HepG2 (cell line): ENCODE results near the gene PPP1R16B. TPM values are rescaled to one million over a fixed set of nuclear protein-coding genes. Genes with fewer than 3 reads are reported as not detected.

ENCODE experiments used
- ATAC-seq: fragments of 200-7000 bp; cut with Tn5 transposase; 3 replicates; pipeline ENCODE4 v1.9.1; 2020; ENCODE audit warnings: mild to moderate bottlenecking, moderate library complexity
- BruUV-seq: library from RNA; stranded (reverse); fragments of 400-500 nt; replicated peaks from 2 replicates; lab custom pipeline; 2021; lab: Mats Ljungman, UMichigan
- CTCF ChIA-PET: fragments of 300-600 bp; formaldehyde crosslinking; extraction: SDS; loops from one replicate; lab custom pipeline; 2021; ENCODE audit warnings: low total read pairs, inconsistent platforms, low intra/inter-chr PET ratio; lab: Yijun Ruan, JAX
- POLR2A ChIA-PET: fragments of 350-600 bp; sonication (Branson Sonifier 250); formaldehyde crosslinking; loops from one replicate; lab custom pipeline; 2020; ENCODE audit warnings: antibody characterized with exemption, inconsistent platforms; lab: Yijun Ruan, JAX
- DNase-seq: peaks from one replicate; pipeline ENCODE4 v3.0.0-alpha.2; 2015; ENCODE audit warnings: low spot score
- FAIRE-seq: peaks from 3 replicates; lab custom pipeline; 2011; peaks lifted over from hg19 to GRCh38; lab: Jason Lieb, UNC
- H2AFZ ChIP-seq: one replicate; pipeline ENCODE4 v1.6.1; 2011; ENCODE audit warnings: low read length, inconsistent platforms
- H3K27ac ChIP-seq: fragments of 300-600 bp; 3 replicates; pipeline ENCODE4 v1.8.0; 2011; ENCODE audit warnings: mixed run types, mild to moderate bottlenecking, mixed read lengths, low read length, inconsistent platforms; ENCODE audit not compliant: insufficient read depth; ENCODE audit errors: extremely low read length
- H3K27me3 ChIP-seq, 2 experiments: fragments of 200-600 bp in 1 of 2; 2 replicates in 1 of 2; 3 replicates in 1 of 2; pipeline versions ENCODE4 v1.6.0 to v1.8.0; 2011; ENCODE audit warnings: low read length in 2 of 2, mild to moderate bottlenecking in 2 of 2, moderate library complexity in 2 of 2, inconsistent platforms in 1 of 2; ENCODE audit not compliant: insufficient read depth in 2 of 2, control insufficient read depth in 1 of 2
- H3K36me3 ChIP-seq, 2 experiments: fragments of 200-600 bp in 1 of 2; replicated peaks in 1 of 2; 2 replicates in 1 of 2; 3 replicates in 1 of 2; pipeline versions ENCODE4 v1.5.1 to v1.8.0; 2011; ENCODE audit warnings: low read length in 2 of 2, inconsistent platforms in 1 of 2; ENCODE audit not compliant: insufficient read depth in 2 of 2, control insufficient read depth in 1 of 2
- H3K4me1 ChIP-seq: 2 replicates; pipeline ENCODE4 v1.5.1; 2012; ENCODE audit warnings: low read length, inconsistent platforms; ENCODE audit not compliant: insufficient read depth
- H3K4me2 ChIP-seq: 2 replicates; pipeline ENCODE4 v1.6.0; 2011; ENCODE audit warnings: low read depth, low read length, inconsistent platforms
- H3K4me3 ChIP-seq, 3 experiments: fragments of 200-600 bp in 1 of 3; sonication (generic), shearing (Covaris generic) in 1 of 3; replicated peaks in 1 of 3; 2 replicates each; pipeline ENCODE4 v1.5.1; 2011 to 2016; ENCODE audit warnings: low read length in 3 of 3, inconsistent platforms in 2 of 3, low read depth in 2 of 3, mild to moderate bottlenecking in 2 of 3, control low read depth in 1 of 3, mixed read lengths in 1 of 3; ENCODE audit not compliant: insufficient read depth in 1 of 3
- H3K79me2 ChIP-seq: one replicate; pipeline ENCODE4 v1.6.1; 2011; ENCODE audit warnings: low read length, inconsistent platforms; ENCODE audit not compliant: insufficient read depth
- H3K9ac ChIP-seq: 2 replicates; pipeline ENCODE4 v1.6.0; 2011; ENCODE audit warnings: mild to moderate bottlenecking, low read depth, low read length, inconsistent platforms; ENCODE audit not compliant: insufficient read depth
- H3K9me3 ChIP-seq: 2 replicates; pipeline ENCODE4 v1.5.1; 2012; ENCODE audit warnings: mild to moderate bottlenecking, low read length
- H4K20me1 ChIP-seq: 2 replicates; pipeline ENCODE4 v1.6.0; 2011; ENCODE audit warnings: inconsistent platforms, mild to moderate bottlenecking, low read length, moderate library complexity; ENCODE audit not compliant: insufficient read depth
- YY1 ChIP-seq: IDR thresholded peaks from 2 replicates; pipeline ENCODE4 v1.6.1; 2011; ENCODE audit warnings: low read length, low read depth, moderate library complexity, mild to moderate bottlenecking; ENCODE audit not compliant: insufficient read depth, insufficient replicate concordance
- ZBTB7B ChIP-seq: sonication (generic); formaldehyde crosslinking; IDR thresholded peaks from 2 replicates; pipeline ENCODE4 v1.4.0; 2020; ENCODE audit warnings: missing genetic modification reagents
- ZNF205 ChIP-seq: IDR thresholded peaks from 2 replicates; pipeline ENCODE4 v1.6.1; 2018; ENCODE audit warnings: missing biosample characterization, missing genetic modification reagents
- ZNF607 ChIP-seq: sonication (generic); formaldehyde crosslinking; IDR thresholded peaks from 2 replicates; pipeline ENCODE4 v1.5.1; 2020; ENCODE audit warnings: missing genetic modification reagents, mild to moderate bottlenecking, borderline replicate concordance
- ZNF766 ChIP-seq: sonication (generic); formaldehyde crosslinking; IDR thresholded peaks from 2 replicates; pipeline ENCODE4 v1.5.0; 2020; ENCODE audit warnings: missing genetic modification reagents, borderline replicate concordance
- ZNF781 ChIP-seq: sonication (generic); formaldehyde crosslinking; IDR thresholded peaks from 2 replicates; pipeline ENCODE4 v1.5.1; 2020; ENCODE audit warnings: borderline replicate concordance, mild to moderate bottlenecking, missing genetic modification reagents; ENCODE audit errors: not compliant biosample characterization
- ZSCAN25 ChIP-seq: sonication (generic); formaldehyde crosslinking; IDR thresholded peaks from 2 replicates; pipeline ENCODE4 v1.8.0; 2022; ENCODE audit warnings: mild to moderate bottlenecking, missing genetic modification reagents
- WGBS: methylation state at CpG from one replicate; pipeline ENCODE4 v1.1.6; 2017; ENCODE audit warnings: low lambda C conversion rate; 5-methylcytosine and 5-hydroxymethylcytosine counted together
- in situ Hi-C: cut with HindIII; loops from 2 replicates; pipeline ENCODE4 v1.10.0; 2017; ENCODE audit warnings: low pct_unique_long_range_greater_than_20kb; ENCODE audit not compliant: extremely low pct_ligation_motif_present
- intact Hi-C: fragments of 100-400 bp; cut with micrococcal nuclease; formaldehyde crosslinking; loops from one replicate; pipeline ENCODE4 v1.10.0; 2022; ENCODE audit not compliant: unreplicated experiment
- polyA plus RNA-seq, 8 experiments: library from polyadenylated mRNA; depleted of rRNA in 3 of 8; stranded (reverse) in 7 of 8; unstranded in 1 of 8; fragments of >200 nt; fragmentation: Illumina TruSeq in 4 of 8; extraction: Trizol in 4 of 8; gene quantifications; 2 replicates each; pipeline versions ENCODE4 v1.2.1 to v1.2.3, GENCODE V29; 2011 to 2016; ENCODE audit warnings: low read depth in 4 of 8, missing spikeins in 1 of 8, mixed read lengths in 1 of 8; ENCODE audit not compliant: insufficient read depth in 1 of 8
- total RNA-seq, 5 experiments: library from RNA; depleted of rRNA; stranded (reverse); fragments of >200 nt; fragmentation: Illumina TruSeq; extraction: Trizol; gene quantifications; 2 replicates each; pipeline ENCODE4 v1.2.3, GENCODE V29; 2016; ENCODE audit warnings: low read depth in 1 of 5
- TF ChIP-seq, protein P1 (sequence below): sonication (generic); formaldehyde crosslinking; IDR thresholded peaks from 2 replicates; pipeline ENCODE4 v1.5.0; 2020; ENCODE audit warnings: mild to moderate bottlenecking, missing genetic modification reagents
- TF ChIP-seq, protein P2 (sequence below): sonication (generic); formaldehyde crosslinking; IDR thresholded peaks from 2 replicates; pipeline ENCODE4 v1.4.0; 2020; ENCODE audit warnings: missing genetic modification reagents
- TF ChIP-seq, protein P3 (sequence below): sonication (generic); formaldehyde crosslinking; IDR thresholded peaks from 2 replicates; pipeline ENCODE4 v1.4.0; 2020; ENCODE audit warnings: mild to moderate bottlenecking, missing genetic modification reagents

Gene PPP1R16B
- total and polyA plus RNA-seq, 2 of the 13 experiments (the other 11 are each of a cell fraction or from before 2014, with no cell fraction given): 0.02 to 0.11 TPM

DNA sequence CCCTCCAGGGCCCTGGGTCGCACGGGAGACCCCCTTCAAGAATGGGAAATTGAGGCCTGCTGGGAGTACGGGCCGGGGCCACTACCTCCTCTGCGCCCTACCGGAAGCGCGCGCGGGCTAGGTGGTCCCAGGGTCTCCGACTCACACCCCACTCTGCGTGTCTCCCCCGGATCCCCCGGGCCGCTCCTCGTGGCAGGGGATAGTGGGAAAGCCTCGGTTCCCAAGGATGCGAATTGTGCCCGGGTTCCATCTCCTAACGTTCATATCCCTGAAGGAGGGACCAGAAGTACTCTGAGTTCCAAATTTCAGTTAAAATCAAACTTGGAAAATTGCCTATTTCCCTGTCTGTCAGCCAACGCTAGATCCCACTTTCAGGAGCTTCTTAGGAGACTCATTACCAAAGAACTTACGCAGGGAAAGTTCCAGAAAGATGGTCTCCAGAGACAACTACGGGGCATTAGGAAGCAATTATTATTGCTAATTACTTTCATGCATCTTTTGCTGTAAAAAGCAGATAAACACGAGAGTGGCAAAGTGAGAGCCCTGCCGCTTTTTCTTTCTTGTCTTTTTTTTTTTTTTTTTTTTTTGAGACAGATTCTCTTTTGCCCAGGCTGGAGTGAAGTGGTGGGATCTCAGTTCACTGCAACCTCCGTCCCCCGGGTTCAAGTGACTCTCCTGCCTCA lies 121.6 kb downstream of the PPP1R16B start:
- DNase-seq (no peak), ATAC-seq (no peak), FAIRE-seq (no peak)
- intact Hi-C loops (loop anchor here (1.0 kb wide), 3 partner anchors 35 to 179 kb away; partner anchors contain the start of genes ACTR5 and DHX35), in situ Hi-C loops (no loop called here)
- peaks cover 56% of the 10 kb centered on the region for H3K79me2 ChIP-seq
- BruUV-seq: no TSS peak
- no peaks in the 10 kb centered on the region for H3K9me3 ChIP-seq
- H4K20me1 ChIP-seq: peaks cover 10% of the 10 kb centered on the region; the same call in 1 of the 2 replicates
- H3K27me3 ChIP-seq: peaks cover 0 to under 1% of the 10 kb centered on the region in 2 experiments; a peak in 1 of 5 replicates
- no peak overlapping the region for H2AFZ ChIP-seq
- peaks cover 65% of the 10 kb centered on the region for H3K4me1 ChIP-seq
- peak overlapping the region; percentile 87 for H3K4me2 ChIP-seq
- WGBS: 2% methylated on average over 23 of the region's 27 CpGs
- peak overlapping the region; percentile 85 to 99 (median 95) for H3K4me3 ChIP-seq
- POLR2A ChIA-PET: interaction anchor here (0.7 to 3.4 kb wide), 5 partner anchors 9 to 35 kb away, joined by 4 to 41 read pairs (median 12); partner anchors contain the start of gene DHX35
- peak overlapping the region; percentile 73 for H3K27ac ChIP-seq
- CTCF ChIA-PET: interaction anchor here (1.1 to 1.9 kb wide), 4 partner anchors 8 to 154 kb away, joined by 4 to 9 read pairs (median 6); partner anchors contain the start of gene DHX35
- H3K9ac ChIP-seq: peak overlapping the region; percentile 94
- H3K36me3 ChIP-seq: peaks cover 0 to 4% of the 10 kb centered on the region in 2 experiments; a peak in 3 of 5 replicates
- TF ChIP-seq, protein P1, sequence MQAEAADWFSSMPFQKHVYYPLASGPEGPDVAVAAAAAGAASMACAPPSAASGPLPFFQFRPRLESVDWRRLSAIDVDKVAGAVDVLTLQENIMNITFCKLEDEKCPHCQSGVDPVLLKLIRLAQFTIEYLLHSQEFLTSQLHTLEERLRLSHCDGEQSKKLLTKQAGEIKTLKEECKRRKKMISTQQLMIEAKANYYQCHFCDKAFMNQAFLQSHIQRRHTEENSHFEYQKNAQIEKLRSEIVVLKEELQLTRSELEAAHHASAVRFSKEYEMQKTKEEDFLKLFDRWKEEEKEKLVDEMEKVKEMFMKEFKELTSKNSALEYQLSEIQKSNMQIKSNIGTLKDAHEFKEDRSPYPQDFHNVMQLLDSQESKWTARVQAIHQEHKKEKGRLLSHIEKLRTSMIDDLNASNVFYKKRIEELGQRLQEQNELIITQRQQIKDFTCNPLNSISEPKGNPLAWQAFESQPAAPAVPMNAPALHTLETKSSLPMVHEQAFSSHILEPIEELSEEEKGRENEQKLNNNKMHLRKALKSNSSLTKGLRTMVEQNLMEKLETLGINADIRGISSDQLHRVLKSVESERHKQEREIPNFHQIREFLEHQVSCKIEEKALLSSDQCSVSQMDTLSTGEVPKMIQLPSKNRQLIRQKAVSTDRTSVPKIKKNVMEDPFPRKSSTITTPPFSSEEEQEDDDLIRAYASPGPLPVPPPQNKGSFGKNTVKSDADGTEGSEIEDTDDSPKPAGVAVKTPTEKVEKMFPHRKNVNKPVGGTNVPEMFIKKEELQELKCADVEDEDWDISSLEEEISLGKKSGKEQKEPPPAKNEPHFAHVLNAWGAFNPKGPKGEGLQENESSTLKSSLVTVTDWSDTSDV: 0 out of 2 replicates have a peak, but pooled peaks have one; percentile 5
- no peak for TF ChIP-seq ZNF781 (CRISPR knock-in tag)
- TF ChIP-seq, protein P2, sequence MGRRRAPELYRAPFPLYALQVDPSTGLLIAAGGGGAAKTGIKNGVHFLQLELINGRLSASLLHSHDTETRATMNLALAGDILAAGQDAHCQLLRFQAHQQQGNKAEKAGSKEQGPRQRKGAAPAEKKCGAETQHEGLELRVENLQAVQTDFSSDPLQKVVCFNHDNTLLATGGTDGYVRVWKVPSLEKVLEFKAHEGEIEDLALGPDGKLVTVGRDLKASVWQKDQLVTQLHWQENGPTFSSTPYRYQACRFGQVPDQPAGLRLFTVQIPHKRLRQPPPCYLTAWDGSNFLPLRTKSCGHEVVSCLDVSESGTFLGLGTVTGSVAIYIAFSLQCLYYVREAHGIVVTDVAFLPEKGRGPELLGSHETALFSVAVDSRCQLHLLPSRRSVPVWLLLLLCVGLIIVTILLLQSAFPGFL (CRISPR knock-in tag): 0 out of 2 replicates have a peak, but pooled peaks have one; percentile 11
- peak; percentile 75; the same call in 1 of the 2 replicates for TF ChIP-seq ZBTB7B
- TF ChIP-seq ZNF766 (CRISPR knock-in tag): 0 out of 2 replicates have a peak, but pooled peaks have one; percentile 3
- TF ChIP-seq ZNF205 (CRISPR knock-in tag): no peak
- TF ChIP-seq YY1: no peak
- TF ChIP-seq ZNF607 (CRISPR knock-in tag): no peak
- TF ChIP-seq, protein P3, sequence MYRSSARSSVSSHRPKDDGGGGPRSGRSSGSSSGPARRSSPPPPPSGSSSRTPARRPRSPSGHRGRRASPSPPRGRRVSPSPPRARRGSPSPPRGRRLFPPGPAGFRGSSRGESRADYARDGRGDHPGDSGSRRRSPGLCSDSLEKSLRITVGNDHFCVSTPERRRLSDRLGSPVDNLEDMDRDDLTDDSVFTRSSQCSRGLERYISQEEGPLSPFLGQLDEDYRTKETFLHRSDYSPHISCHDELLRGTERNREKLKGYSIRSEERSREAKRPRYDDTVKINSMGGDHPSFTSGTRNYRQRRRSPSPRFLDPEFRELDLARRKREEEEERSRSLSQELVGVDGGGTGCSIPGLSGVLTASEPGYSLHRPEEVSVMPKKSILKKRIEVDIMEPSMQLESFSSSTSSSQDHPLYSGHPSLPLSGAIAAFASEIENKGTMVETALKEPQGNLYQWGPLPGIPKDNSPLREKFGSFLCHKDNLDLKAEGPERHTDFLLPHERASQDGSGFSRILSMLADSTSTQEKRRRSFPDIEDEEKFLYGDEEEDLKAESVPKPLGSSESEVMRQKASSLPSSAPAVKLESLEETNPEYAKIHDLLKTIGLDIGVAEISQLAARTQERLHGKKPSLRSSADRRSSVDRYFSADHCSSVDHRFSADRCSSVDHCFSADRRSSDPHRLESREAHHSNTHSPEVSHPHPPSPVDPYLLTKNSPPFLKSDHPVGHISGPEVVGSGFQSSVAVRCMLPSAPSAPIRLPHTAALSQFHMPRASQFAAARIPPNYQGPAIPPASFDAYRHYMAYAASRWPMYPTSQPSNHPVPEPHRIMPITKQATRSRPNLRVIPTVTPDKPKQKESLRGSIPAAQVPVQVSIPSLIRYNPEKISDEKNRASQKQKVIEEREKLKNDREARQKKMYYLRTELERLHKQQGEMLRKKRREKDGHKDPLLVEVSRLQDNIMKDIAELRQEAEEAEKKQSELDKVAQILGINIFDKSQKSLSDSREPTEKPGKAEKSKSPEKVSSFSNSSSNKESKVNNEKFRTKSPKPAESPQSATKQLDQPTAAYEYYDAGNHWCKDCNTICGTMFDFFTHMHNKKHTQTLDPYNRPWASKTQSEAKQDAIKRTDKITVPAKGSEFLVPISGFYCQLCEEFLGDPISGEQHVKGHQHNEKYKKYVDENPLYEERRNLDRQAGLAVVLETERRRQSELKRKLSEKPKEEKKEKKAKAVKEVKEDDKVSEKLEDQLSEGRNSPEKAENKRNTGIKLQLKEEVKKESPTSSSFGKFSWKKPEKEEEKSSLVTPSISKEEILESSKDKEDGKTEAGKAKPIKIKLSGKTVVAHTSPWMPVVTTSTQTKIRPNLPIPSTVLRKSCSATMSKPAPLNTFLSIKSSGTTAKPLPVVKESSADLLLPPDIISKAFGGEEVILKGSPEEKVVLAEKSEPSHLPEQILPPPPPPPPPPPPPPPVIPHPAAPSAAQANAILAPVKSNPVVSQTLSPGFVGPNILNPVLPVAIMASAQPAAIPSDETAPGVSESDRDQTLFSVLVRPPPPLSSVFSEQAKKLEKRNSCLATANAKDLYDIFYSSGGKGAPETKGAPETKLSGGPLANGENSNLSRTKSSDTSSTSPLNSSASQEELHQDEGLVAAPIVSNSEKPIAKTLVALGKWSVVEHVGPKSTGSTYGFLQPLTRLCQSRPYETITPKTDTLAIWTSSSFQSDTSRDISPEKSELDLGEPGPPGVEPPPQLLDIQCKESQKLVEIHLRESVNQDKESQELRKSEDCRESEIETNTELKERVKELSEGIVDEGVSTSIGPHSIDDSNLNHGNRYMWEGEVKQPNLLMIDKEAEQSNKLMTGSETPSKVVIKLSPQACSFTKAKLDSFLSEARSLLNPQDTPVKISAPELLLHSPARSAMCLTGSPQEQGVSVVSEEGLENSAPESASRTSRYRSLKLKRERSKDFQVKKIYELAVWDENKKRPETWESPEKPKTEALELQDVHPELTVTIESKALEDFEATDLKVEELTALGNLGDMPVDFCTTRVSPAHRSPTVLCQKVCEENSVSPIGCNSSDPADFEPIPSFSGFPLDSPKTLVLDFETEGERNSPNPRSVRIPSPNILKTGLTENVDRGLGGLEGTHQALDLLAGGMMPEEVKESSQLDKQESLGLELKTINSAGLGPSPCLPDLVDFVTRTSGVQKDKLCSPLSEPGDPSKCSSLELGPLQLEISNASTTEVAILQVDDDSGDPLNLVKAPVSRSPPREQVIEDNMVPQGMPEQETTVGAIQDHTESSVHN: peak; percentile 61; the same call in 1 of the 2 replicates
- TF ChIP-seq ZSCAN25 (CRISPR knock-in tag): no peak
